Measurements from ENCODE around the gene STOML1. TPM values are rescaled to one million over a fixed set of nuclear protein-coding genes. Genes with fewer than 3 reads are reported as not detected.

STOML1 gene
- total and polyA plus RNA-seq, 9 of the 15 experiments (the other 6 are each of a cell fraction or from before 2014, with no cell fraction given): 0.25 to 9.7 (median 4.6) TPM

DNA sequence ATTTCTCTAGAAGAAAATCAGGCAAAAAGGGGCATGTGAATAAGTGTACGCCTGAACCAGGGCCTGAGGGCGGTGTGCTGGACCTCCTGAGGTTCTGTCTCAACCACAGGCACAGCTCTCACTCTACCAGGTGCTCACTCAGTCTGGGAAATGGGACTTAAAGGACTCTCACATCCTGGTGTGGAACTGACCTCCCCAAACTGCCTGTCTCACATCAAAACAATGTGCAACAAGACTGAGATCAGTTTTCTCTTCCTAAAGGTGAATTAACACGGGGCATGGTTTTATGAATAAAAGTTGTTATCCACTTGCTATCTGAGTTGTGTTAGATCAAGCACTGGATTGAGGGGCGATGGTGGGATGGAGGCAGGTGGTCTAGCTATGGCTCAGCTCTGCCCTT is 4.8 kb downstream of the STOML1 start (continued):
- TF ChIP-seq, protein P1, sequence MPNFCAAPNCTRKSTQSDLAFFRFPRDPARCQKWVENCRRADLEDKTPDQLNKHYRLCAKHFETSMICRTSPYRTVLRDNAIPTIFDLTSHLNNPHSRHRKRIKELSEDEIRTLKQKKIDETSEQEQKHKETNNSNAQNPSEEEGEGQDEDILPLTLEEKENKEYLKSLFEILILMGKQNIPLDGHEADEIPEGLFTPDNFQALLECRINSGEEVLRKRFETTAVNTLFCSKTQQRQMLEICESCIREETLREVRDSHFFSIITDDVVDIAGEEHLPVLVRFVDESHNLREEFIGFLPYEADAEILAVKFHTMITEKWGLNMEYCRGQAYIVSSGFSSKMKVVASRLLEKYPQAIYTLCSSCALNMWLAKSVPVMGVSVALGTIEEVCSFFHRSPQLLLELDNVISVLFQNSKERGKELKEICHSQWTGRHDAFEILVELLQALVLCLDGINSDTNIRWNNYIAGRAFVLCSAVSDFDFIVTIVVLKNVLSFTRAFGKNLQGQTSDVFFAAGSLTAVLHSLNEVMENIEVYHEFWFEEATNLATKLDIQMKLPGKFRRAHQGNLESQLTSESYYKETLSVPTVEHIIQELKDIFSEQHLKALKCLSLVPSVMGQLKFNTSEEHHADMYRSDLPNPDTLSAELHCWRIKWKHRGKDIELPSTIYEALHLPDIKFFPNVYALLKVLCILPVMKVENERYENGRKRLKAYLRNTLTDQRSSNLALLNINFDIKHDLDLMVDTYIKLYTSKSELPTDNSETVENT (CRISPR knock-in tag; IDR thresholded peaks at IDR 0.05): no peak

DNA sequence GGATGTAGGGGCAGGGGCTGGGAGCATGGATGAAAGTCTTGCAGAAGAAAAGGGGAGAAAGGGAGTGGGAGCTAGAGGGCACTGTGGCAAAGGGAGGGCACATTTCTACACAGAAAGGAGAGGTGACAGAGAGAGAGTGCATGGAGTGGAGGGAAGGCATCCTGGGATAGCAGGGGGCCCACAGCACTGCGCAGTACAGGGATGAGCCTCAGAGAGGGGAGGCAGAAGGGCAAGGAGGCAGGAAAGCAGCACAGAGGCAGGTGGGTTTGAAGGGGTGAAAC is 5.4 kb downstream of the STOML1 start:
- Histone ChIP-seq H3K4me3 (no peak overlapping the region), H3K9me3 (replicated peaks; ENCODE audit: control insufficient read depth, insufficient read depth, low read depth, low read length) (no peaks in the 10 kb centered on the region), H4K20me1 (replicated peaks; ENCODE audit: control insufficient read depth, insufficient read depth, low read length) (no peaks in the 10 kb centered on the region), H3K27ac (ENCODE audit: extremely low read depth, low read depth, low read length) (no peak overlapping the region), H3K79me2 (ENCODE audit: control insufficient read depth, insufficient read depth, low read length) (peaks cover 2% of the 10 kb centered on the region; the same call in 1 of the 3 replicates), H3K9me1 (ENCODE audit: control insufficient read depth, insufficient read depth, low read length) (no peaks in the 10 kb centered on the region), H3K36me3 (ENCODE audit: control insufficient read depth, insufficient read depth, low read length) (no peaks in the 10 kb centered on the region), H3K4me2 (ENCODE audit: insufficient read depth, low read length) (no peak overlapping the region), H3K9ac (ENCODE audit: insufficient read depth in 1 of 2, low read depth in 2 of 2, low read length in 2 of 2) (no peak overlapping the region; a peak in 1 of 4 replicates), H2AFZ (ENCODE audit: low read depth, low read length) (no peak overlapping the region), H3K27me3 (ENCODE audit: control insufficient read depth in 2 of 2, insufficient read depth in 2 of 2, low read length in 2 of 2) (no peaks in the 10 kb centered on the region), H3K4me1 (replicated peaks in 1 of 2; ENCODE audit: control insufficient read depth in 2 of 2, insufficient read depth in 2 of 2, low read length in 2 of 2) (peaks cover 30 to 43% of the 10 kb centered on the region in 2 experiments)
- ATAC-seq (no peak), FAIRE-seq (no peak), DNase-seq (ENCODE audit: extremely low read depth in 1 of 4, low spot score in 3 of 4) (no peak)
- no peak for TF ChIP-seq BMI1 (IDR thresholded peaks at IDR 0.05; ENCODE audit: low read length)
- TF ChIP-seq, protein P2, sequence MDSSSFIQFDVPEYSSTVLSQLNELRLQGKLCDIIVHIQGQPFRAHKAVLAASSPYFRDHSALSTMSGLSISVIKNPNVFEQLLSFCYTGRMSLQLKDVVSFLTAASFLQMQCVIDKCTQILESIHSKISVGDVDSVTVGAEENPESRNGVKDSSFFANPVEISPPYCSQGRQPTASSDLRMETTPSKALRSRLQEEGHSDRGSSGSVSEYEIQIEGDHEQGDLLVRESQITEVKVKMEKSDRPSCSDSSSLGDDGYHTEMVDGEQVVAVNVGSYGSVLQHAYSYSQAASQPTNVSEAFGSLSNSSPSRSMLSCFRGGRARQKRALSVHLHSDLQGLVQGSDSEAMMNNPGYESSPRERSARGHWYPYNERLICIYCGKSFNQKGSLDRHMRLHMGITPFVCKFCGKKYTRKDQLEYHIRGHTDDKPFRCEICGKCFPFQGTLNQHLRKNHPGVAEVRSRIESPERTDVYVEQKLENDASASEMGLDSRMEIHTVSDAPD (CRISPR knock-in tag; IDR thresholded peaks at IDR 0.05): no peak
- no peak for TF ChIP-seq ZFP36 (IDR thresholded peaks at IDR 0.05; ENCODE audit: low read depth, low read length, partially characterized antibody)
- no peak for TF ChIP-seq JUND (IDR thresholded peaks at IDR 0.05; ENCODE audit: borderline replicate concordance, low read depth, low read length)
- TF ChIP-seq JUND (tag; IDR thresholded peaks at IDR 0.05; ENCODE audit: borderline replicate concordance, low read depth, low read length): no peak
- TF ChIP-seq MEIS2 (IDR thresholded peaks at IDR 0.05; ENCODE audit: partially characterized antibody): no peak
- no peak for TF ChIP-seq DNMT1 (IDR thresholded peaks at IDR 0.05)
- TF ChIP-seq ZNF668 (CRISPR knock-in tag; IDR thresholded peaks at IDR 0.05): no peak
- no peak for TF ChIP-seq KAT8 (IDR thresholded peaks at IDR 0.05; ENCODE audit: low read depth)
- TF ChIP-seq, protein P3, sequence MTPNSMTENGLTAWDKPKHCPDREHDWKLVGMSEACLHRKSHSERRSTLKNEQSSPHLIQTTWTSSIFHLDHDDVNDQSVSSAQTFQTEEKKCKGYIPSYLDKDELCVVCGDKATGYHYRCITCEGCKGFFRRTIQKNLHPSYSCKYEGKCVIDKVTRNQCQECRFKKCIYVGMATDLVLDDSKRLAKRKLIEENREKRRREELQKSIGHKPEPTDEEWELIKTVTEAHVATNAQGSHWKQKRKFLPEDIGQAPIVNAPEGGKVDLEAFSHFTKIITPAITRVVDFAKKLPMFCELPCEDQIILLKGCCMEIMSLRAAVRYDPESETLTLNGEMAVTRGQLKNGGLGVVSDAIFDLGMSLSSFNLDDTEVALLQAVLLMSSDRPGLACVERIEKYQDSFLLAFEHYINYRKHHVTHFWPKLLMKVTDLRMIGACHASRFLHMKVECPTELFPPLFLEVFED (CRISPR knock-in tag; conservative IDR thresholded peaks at IDR 0.05): no peak
- intact Hi-C loops (cut with micrococcal nuclease): no loop called here
- ChIA-PET POLR2A (no interaction called here), CTCF (ENCODE audit: low intra/inter-chr PET ratio) (no interaction called here)
- 67% methylated on average over 1 of the region's 1 CpG for WGBS (ENCODE audit: insufficient coverage, low coverage, missing lambda C conversion rate)
- in situ Hi-C loops (cut with MboI): no loop called here
- no TSS peak for BruUV-seq (replicated peaks)
